PFSK-1 (cell line): Measurements from ENCODE around the gene EP400.

ENCODE experiments used
- FOXP2 ChIP-seq: optimal IDR thresholded peaks from 2 replicates; pipeline ENCODE3; 2011; ENCODE audit warnings: borderline replicate concordance, control low read depth, inconsistent platforms; ENCODE audit not compliant: insufficient read depth; ENCODE audit errors: extremely low read length, extremely low read depth
- POLR2AphosphoS5 ChIP-seq: IDR thresholded peaks from 2 replicates; pipeline ENCODE4 v1.6.1; 2012; ENCODE audit warnings: low read depth, mild to moderate bottlenecking, control low read depth, low read length, moderate library complexity
- REST ChIP-seq, 2 experiments: IDR thresholded peaks; 2 replicates each; pipeline versions ENCODE4 v1.6.1 to v1.8.0; 2011 to 2012; ENCODE audit warnings: low read depth in 2 of 2, low read length in 2 of 2, control low read depth in 1 of 2, inconsistent platforms in 1 of 2, mild to moderate bottlenecking in 1 of 2, moderate library complexity in 1 of 2; ENCODE audit not compliant: insufficient read depth in 1 of 2
- SIN3A ChIP-seq: IDR thresholded peaks from 2 replicates; pipeline ENCODE4 v1.6.1; 2012; ENCODE audit warnings: mild to moderate bottlenecking, low read length, moderate library complexity, borderline replicate concordance; ENCODE audit not compliant: insufficient read depth
- TAF1 ChIP-seq: IDR thresholded peaks from 2 replicates; pipeline ENCODE4 v1.6.1; 2012; ENCODE audit warnings: low read length, control low read depth, borderline replicate concordance; ENCODE audit not compliant: insufficient read depth

EP400 gene

DNA sequence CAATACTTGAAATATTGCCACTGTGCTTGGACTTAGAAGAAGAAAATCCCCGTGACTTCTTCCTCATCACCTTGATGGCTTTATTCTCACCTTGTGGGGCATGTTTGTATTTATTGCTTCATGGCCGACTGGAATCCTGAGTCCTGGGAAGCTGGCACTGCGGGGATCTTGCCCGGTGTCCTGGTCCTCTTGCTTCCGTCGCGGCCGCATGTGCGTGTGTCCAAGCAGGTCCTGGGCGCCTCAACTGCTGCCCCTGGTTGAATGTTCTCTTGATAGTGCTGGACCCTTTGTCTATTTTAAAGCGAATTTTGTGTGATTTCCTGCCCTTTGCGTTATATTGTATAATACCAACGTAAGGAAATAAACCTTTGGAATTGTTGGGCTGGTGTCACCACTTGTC, 27.0 kb upstream of the EP400 start:
- TF ChIP-seq SIN3A (no peak), FOXP2 (no peak), POLR2AphosphoS5 (no peak), REST (IDR thresholded peaks at IDR 0.05; ENCODE audit: insufficient read depth in 1 of 2, low read depth in 2 of 2, low read length in 2 of 2) (no peak), TAF1 (no peak)

DNA sequence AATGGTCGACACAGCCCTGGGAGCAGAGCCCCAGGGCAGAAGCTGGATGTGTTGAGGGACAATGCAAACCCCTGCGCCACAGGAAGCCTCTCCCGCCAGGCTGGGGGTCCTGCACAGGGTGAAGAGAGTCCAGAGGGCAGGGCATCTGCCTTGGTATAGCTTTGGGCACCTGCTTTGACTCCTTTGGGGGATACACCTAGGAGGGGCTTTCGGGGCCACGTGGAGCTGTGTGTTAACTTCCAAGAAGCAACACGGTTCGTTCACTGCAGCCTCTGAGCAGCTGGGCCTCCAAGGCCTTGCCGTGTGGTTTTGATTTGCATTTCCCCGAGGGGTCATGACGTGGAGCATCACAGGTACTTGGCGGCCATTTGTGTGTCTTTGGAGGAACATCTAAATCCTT, 26.5 kb upstream of the EP400 start:
- TF ChIP-seq POLR2AphosphoS5 (no peak), FOXP2 (no peak), SIN3A (no peak), REST (IDR thresholded peaks at IDR 0.05; ENCODE audit: insufficient read depth in 1 of 2, low read depth in 2 of 2, low read length in 2 of 2) (no peak), TAF1 (no peak)

DNA sequence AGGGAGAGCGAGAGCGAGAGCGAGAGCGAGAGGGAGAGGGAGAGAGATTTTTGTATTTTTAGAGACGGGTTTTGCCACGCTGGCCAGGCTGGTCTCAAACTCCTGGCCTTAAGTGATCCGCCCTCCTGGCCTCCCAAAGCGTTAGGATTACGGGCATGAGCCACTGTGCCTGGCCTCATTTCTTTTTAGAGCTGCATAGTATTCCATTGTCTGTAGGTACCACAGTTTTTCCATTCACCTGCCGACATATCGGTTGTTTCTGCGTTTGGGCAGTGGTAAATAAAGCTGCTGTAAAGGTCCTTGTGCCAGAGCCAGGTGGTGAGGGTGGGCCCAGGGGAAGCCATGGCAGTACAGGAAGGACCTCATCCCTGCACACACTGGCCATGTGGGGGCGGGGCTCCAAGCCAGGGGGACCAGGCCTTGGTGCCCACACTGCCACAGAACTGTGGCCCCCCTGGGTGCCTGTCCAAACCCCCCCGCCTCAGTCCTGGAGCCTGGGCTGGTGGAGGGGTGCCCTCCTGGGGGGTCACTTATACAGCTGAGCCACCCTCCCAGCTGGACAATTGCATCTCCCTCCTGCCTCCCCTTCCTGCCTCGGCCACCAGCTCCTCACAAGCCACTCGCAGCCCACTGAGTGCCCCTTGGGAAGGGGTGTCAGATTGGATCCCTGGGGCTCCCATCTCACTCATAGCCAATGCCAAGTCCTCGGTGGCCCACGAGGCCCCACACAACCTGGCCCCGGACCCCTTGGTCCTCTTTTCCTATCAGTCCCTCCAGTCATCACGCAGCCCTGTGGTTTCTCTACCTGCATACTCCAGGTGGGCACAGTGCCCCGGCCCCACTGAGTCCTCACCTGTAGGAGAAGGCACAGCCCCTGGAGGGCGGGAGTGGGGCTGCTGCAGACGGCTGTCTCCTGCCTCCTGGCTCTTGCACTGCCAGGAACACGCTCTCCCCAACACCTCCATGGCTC, 22.3 kb upstream of the EP400 start:
- TF ChIP-seq SIN3A (no peak), FOXP2 (no peak), POLR2AphosphoS5 (no peak), TAF1 (no peak), REST (IDR thresholded peaks at IDR 0.05; ENCODE audit: insufficient read depth in 1 of 2, low read depth in 2 of 2, low read length in 2 of 2) (no peak)

DNA sequence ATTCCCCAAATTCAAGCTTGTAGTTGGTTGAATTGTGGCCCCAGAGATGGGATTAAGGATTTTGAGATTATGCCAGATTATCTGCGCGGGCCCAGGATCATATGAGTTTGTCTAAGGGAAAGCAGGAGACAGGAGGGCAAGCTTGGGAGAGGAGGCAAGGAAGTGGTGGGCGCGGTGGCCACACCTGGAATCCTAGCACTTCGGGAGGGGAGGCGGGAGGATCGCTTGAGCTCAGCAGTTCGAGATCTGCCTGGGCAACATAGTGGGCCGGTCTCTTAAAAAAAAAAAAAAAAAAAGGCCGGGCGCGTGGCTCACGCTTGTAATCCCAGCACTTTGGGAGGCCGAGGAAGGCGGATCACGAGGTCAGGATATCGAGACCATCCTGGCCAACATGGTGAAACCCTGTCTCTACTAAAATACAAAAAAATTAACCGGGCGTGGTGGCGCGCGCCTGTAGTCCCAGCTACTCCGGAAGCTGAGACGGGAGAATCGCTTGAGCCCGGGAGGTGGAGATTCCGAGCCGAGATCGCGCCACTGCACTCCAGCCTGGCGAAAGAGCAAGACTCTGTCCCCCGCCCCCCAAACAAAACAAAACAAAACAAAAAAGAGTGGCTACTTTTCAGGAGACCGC, 21.5 kb upstream of the EP400 start:
- TF ChIP-seq SIN3A: no peak
- no peak for TF ChIP-seq POLR2AphosphoS5
- no peak for TF ChIP-seq REST (IDR thresholded peaks at IDR 0.05; ENCODE audit: insufficient read depth in 1 of 2, low read depth in 2 of 2, low read length in 2 of 2)
